Right atrium auricular region (tissue), 2 donors: ENCODE results near the gene MYL4. TPM values are rescaled to one million over a fixed set of nuclear protein-coding genes. Genes with fewer than 3 reads are reported as not detected.
"Not testable (repeated sequence)": the region's sequence is repeated elsewhere in the genome, so short reads cannot be mapped to it uniquely, and the experiment has no call there.

Experiments used
- DNase-seq: peaks from one replicate; pipeline ENCODE4 v3.0.0-alpha.2; 2019; ENCODE audit warnings: low spot score
- H3K27ac ChIP-seq, 2 donors: fragments of 200-600 bp; sonication (generic); 1 replicate in 1 of 2; 2 replicates in 1 of 2; pipeline ENCODE4 v1.5.1; 2016 to 2019
- H3K27me3 ChIP-seq, 2 donors: fragments of 200-600 bp; sonication (generic); one replicate each; pipeline versions ENCODE4 v1.5.1 to v1.6.0; 2017 to 2019
- H3K36me3 ChIP-seq: fragments of 200-600 bp; sonication (generic); one replicate; pipeline ENCODE4 v1.5.1; 2016
- H3K4me1 ChIP-seq, 2 donors: fragments of 200-600 bp; sonication (generic); one replicate each; pipeline versions ENCODE4 v1.5.1 to v1.6.0; 2017 to 2019
- H3K4me3 ChIP-seq, 2 donors: fragments of 200-600 bp; sonication (generic); 1 replicate in 1 of 2; 2 replicates in 1 of 2; pipeline ENCODE4 v1.5.1; 2017 to 2019; ENCODE audit warnings: mild to moderate bottlenecking in 1 of 2, moderate library complexity in 1 of 2
- H3K9me3 ChIP-seq, 2 donors: fragments of 200-600 bp; sonication (generic); one replicate each; pipeline ENCODE4 v1.5.1; 2019
- total RNA-seq, 2 donors: library from RNA; depleted of rRNA; stranded (reverse); fragments of >200 nt; gene quantifications; one replicate each; pipeline ENCODE4 v1.1.0, GENCODE V29; 2016
- TF ChIP-seq, protein P1 (sequence below), 2 donors: fragments of 200-600 bp; sonication (generic); IDR thresholded peaks; one replicate each; pipeline ENCODE4 v1.5.1; 2019; ENCODE audit warnings: antibody characterized with exemption in 2 of 2

The MYL4 gene
- total RNA-seq: 1,000 to 10,000 TPM; 3,895 to 5,829 TPM

DNA sequence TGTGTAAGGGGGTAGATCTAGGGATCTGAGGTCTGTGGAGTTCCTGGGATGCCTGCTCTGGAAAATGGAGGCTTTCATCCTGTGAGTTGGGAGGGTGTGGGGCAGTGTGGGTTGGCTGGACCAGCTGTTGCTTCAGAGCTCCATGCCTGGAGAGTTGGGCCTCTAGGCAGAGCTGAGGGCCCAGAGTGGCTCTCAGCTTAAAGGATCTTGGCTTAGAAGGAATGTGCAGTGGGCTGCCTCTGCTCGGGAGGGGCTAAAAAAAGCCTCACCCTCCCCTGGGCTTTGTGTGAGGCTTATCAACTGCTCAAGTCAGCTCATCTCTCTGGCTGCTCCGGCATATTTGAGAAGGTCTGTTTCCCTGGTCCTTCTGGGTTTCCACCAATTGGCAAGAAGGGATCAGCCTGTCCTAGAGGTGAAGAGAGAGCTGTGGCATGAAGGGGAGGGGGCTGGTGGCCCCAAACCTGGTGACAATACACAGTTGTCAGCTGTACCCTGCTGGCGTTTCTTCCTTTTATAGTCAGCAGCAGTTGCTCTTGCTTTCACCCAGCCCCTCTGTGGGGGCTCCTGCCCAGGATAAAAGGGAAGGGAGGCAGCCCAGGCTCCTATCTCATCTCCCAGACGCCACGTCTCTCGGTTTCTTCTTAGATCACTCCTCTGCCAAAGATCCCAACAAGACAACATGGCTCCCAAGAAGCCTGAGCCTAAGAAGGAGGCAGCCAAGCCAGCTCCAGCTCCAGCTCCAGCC, at the start of gene MYL4:
MYL4 (plus strand) TSS at position 605 of the 745 bp plus-strand sequence; CDS start at position 680, 75 bp downstream.
- peak within 1 kb of the TSS; percentile 52 to 67 for H3K4me3 ChIP-seq
- DNase-seq: no peak

DNA sequence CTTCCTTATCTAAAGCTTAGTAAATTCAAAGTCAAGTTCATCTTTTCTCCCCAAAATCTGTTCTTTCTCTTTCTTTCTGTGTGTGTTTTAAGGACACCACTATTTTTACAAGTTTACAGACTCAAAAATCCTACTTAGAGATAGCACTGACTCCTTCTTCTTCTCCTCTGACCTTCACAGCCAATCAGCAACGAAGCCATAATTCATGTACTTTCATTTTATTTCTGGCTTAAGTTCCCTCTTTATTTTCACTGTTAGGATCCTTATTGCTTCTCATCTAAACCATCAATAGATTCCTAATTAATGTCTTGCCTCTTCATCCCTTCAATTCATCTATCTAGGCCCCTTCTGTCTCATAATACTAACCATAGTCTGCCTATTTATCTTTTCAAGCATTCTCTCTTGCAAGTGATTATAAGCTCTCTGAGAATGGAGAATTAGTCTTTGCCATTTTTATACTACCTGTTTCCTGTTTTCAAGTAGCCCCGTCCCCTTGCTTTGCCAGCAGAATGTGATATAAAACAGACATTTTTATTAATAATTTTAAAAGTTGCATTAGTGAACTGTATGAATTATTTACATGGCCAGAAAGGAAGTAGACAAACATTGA, 47.0 kb upstream of the MYL4 start:
- Histone ChIP-seq H3K4me1 (peaks cover 0 to 9% of the 10 kb centered on the region in 2 donors), H3K36me3 (peaks cover 27% of the 10 kb centered on the region), H3K27me3 (no peaks in the 10 kb centered on the region), H3K27ac (peak overlapping the region in 1 of 2 donors; percentile 1), H3K9me3 (no peaks in the 10 kb centered on the region), H3K4me3 (no peak overlapping the region)
- no peak for DNase-seq
- TF ChIP-seq, protein P1, sequence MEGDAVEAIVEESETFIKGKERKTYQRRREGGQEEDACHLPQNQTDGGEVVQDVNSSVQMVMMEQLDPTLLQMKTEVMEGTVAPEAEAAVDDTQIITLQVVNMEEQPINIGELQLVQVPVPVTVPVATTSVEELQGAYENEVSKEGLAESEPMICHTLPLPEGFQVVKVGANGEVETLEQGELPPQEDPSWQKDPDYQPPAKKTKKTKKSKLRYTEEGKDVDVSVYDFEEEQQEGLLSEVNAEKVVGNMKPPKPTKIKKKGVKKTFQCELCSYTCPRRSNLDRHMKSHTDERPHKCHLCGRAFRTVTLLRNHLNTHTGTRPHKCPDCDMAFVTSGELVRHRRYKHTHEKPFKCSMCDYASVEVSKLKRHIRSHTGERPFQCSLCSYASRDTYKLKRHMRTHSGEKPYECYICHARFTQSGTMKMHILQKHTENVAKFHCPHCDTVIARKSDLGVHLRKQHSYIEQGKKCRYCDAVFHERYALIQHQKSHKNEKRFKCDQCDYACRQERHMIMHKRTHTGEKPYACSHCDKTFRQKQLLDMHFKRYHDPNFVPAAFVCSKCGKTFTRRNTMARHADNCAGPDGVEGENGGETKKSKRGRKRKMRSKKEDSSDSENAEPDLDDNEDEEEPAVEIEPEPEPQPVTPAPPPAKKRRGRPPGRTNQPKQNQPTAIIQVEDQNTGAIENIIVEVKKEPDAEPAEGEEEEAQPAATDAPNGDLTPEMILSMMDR (IDR thresholded peaks at IDR 0.05): no peak

More for the DNA sequence above, at the start of gene MYL4:
- Histone ChIP-seq H3K4me1 (peaks cover 0 to 37% of the 10 kb centered on the region in 2 donors), H3K27ac (peak within 1 kb of the TSS; percentile 79 to 95), H3K27me3 (no peaks in the 10 kb centered on the region), H3K36me3 (peaks cover 45% of the 10 kb centered on the region), H3K9me3 (no peaks in the 10 kb centered on the region)
- TF ChIP-seq, protein P1 (IDR thresholded peaks at IDR 0.05): no peak

DNA sequence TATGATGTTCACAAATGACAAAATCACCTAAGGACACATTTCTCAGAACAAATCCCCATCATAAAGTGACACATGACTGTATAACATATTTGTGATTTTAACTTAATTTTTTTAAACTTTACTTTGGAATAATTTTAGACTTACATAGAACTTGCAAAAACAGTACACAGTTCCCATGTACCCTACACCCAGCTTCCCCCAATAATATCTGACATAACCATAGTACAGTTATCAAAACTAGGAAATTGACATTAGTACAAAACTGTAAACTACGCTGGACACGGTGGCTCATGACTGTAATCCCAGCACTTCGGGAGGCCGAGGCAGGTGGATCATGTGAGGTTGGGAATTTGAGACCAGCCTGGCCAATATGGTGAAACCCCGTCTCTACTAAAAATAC, 44.9 kb upstream of the MYL4 start:
- Histone ChIP-seq H3K36me3 (peaks cover 39% of the 10 kb centered on the region), H3K4me1 (peaks cover 0 to 9% of the 10 kb centered on the region in 2 donors), H3K27ac (no peak overlapping the region), H3K4me3 (no peak overlapping the region), H3K27me3 (no peaks in the 10 kb centered on the region), H3K9me3 (no peaks in the 10 kb centered on the region)
- TF ChIP-seq, protein P1 (IDR thresholded peaks at IDR 0.05): no peak
- DNase-seq: no peak

DNA sequence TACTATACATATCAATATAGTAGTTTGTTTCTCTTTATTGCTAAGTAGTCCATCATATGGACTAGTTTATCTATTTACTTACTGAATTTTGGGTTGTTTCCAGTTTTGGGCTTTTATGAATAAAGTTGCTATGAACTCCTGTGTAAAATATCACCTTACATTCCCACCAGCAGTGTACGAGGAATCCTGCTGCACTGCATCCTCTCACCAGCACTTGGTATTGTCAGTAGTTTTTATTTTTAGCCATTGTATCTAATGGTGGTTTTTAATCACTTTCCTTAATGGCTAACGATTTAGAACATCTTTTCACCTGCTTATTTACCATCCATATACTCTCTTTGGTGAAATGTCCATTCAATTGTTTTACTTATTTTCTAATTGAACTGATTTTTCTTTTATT, 44.0 kb upstream of the MYL4 start:
- peaks cover 38% of the 10 kb centered on the region for H3K36me3 ChIP-seq
- no peak for DNase-seq
- TF ChIP-seq, protein P1 (IDR thresholded peaks at IDR 0.05): no peak
- H3K27me3 ChIP-seq: no peaks in the 10 kb centered on the region
- peaks cover 0 to 14% of the 10 kb centered on the region in 2 donors for H3K4me1 ChIP-seq
- no peaks in the 10 kb centered on the region for H3K9me3 ChIP-seq
- H3K27ac ChIP-seq: peak overlapping the region; percentile 29 to 42
- H3K4me3 ChIP-seq: no peak overlapping the region

DNA sequence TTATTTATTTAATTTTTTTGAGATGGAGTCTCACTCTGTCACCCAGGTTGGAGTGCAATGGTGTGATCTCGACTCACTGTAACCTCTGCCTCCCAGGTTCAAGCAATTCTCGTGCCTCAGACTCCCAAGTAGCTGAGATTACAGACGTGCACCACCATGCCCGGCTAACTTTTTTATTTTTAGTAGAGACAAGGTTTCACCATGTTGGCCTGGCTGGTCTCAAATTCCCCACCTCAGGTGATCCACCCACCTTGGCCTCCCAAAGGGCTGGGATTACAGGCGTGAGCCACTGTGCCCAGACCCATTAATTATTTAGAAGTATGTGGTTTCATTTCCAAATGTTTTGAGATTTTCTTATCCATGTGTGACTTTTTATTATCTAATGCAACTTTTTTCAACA, 42.3 kb upstream of the MYL4 start:
- peaks cover 0 to 16% of the 10 kb centered on the region in 2 donors for H3K4me1 ChIP-seq
- not testable (repeated sequence) for H3K9me3 ChIP-seq, H3K27me3 ChIP-seq, H3K4me3 ChIP-seq, DNase-seq, H3K27ac ChIP-seq
- peaks cover 26% of the 10 kb centered on the region for H3K36me3 ChIP-seq

DNA sequence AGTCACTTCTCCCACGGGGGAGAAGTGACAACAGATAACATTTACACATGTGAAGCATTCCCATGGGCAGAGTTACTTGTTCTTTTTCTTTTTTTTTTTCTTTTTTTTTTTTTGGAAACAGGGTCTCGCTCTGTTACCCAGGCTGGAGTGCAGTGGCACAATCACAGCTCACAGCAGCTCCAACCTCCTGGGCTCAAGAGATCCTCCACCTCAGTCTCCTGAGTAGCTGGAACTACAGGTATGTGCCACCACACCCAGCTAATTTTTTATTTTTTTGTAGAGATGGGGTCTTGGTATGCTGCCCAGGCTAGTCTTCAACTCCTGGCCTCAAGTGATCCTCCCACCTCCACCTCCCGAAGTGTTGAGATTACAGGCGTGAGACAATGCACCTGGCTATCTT, 40.3 kb upstream of the MYL4 start:
- not testable (repeated sequence) for H3K4me3 ChIP-seq, H3K27me3 ChIP-seq
- H3K36me3 ChIP-seq: peaks cover 34% of the 10 kb centered on the region

More for the DNA sequence above, 40.3 kb upstream of the MYL4 start:
- not testable (repeated sequence) for H3K9me3 ChIP-seq, DNase-seq, H3K27ac ChIP-seq
- H3K4me1 ChIP-seq: peaks cover 0 to 13% of the 10 kb centered on the region in 2 donors
